Measurements from ENCODE around the gene USP21.
A peak's percentile ranks its signal among the peaks of the same experiment; 100 is the strongest.

Gene USP21

GRCh38 chr1:161209790-161210409, 50.6 kb downstream of the USP21 start:
- Histone ChIP-seq H3K4me3 (ENCODE audit: low read length) (no peak overlapping the region), H3K27me3 (ENCODE audit: control insufficient read depth, low read length) (no peaks in the 10 kb centered on the region), H3K9me2 (replicated peaks; ENCODE audit: control insufficient read depth, low read length) (no peaks in the 10 kb centered on the region), H3K4me1 (ENCODE audit: control insufficient read depth, low read length) (peaks cover 10% of the 10 kb centered on the region), H3K4me2 (ENCODE audit: low read length) (no peak overlapping the region), H3K27ac (ENCODE audit: low read depth, low read length) (no peak overlapping the region), H3F3A (ENCODE audit: control insufficient read depth, insufficient read depth) (peaks cover 2% of the 10 kb centered on the region; the same call in 1 of the 2 replicates), H3K36me3 (ENCODE audit: control insufficient read depth, low read length) (peaks cover 82% of the 10 kb centered on the region), H3K9me3 (ENCODE audit: control insufficient read depth, insufficient read depth, low read length) (no peaks in the 10 kb centered on the region), H3K79me2 (ENCODE audit: control insufficient read depth, low read length) (no peaks in the 10 kb centered on the region), H4K20me1 (ENCODE audit: control insufficient read depth, insufficient read depth, low read depth, low read length) (no peaks in the 10 kb centered on the region)
- TF ChIP-seq EZH2phosphoT487 (IDR thresholded peaks at IDR 0.05; ENCODE audit: borderline replicate concordance, low read length) (no peak), CTCF (IDR thresholded peaks at IDR 0.05; ENCODE audit: low read depth, low read length, poor library complexity, severe bottlenecking) (peak; percentile 90)

GRCh38 chr1:161214369-161214768, 55.1 kb downstream of the USP21 start:
- no peak overlapping the region for H3K27ac ChIP-seq (ENCODE audit: low read depth, low read length)
- no peaks in the 10 kb centered on the region for H3K9me2 ChIP-seq (replicated peaks; ENCODE audit: control insufficient read depth, low read length)
- H3K4me1 ChIP-seq (ENCODE audit: control insufficient read depth, low read length), result peaks cover 36% of the 10 kb centered on the region
- no peaks in the 10 kb centered on the region for H4K20me1 ChIP-seq (ENCODE audit: control insufficient read depth, insufficient read depth, low read depth, low read length)
- no peak overlapping the region for H3K4me2 ChIP-seq (ENCODE audit: low read length)
- no peaks in the 10 kb centered on the region for H3K9me3 ChIP-seq (ENCODE audit: control insufficient read depth, insufficient read depth, low read length)
- TF ChIP-seq EZH2phosphoT487 (IDR thresholded peaks at IDR 0.05; ENCODE audit: borderline replicate concordance, low read length) (no peak), CTCF (IDR thresholded peaks at IDR 0.05; ENCODE audit: low read depth, low read length, poor library complexity, severe bottlenecking) (no peak)
- peaks cover 50% of the 10 kb centered on the region for H3K36me3 ChIP-seq (ENCODE audit: control insufficient read depth, low read length)
- H3F3A ChIP-seq (ENCODE audit: control insufficient read depth, insufficient read depth), result peaks cover 3% of the 10 kb centered on the region
- no peak overlapping the region for H3K4me3 ChIP-seq (ENCODE audit: low read length)
- H3K79me2 ChIP-seq (ENCODE audit: control insufficient read depth, low read length), result no peaks in the 10 kb centered on the region
- H3K27me3 ChIP-seq (ENCODE audit: control insufficient read depth, low read length), result no peaks in the 10 kb centered on the region

GRCh38 chr1:161215076-161215475, 55.8 kb downstream of the USP21 start, which contains the start of gene FCER1G:
Gene FCER1G, plus strand, starts transcription at chr1:161215295. Its CDS starts 27 bp downstream, at chr1:161215322.
- H3K9me3 ChIP-seq (ENCODE audit: control insufficient read depth, insufficient read depth, low read length), result no peaks in the 10 kb centered on the region
- no peak within 1 kb of the TSS for H3K4me2 ChIP-seq (ENCODE audit: low read length)
- H3K36me3 ChIP-seq (ENCODE audit: control insufficient read depth, low read length), result peaks cover 43% of the 10 kb centered on the region
- no peaks in the 10 kb centered on the region for H4K20me1 ChIP-seq (ENCODE audit: control insufficient read depth, insufficient read depth, low read depth, low read length)
- TF ChIP-seq EZH2phosphoT487 (IDR thresholded peaks at IDR 0.05; ENCODE audit: borderline replicate concordance, low read length), result no peak
- TF ChIP-seq CTCF (IDR thresholded peaks at IDR 0.05; ENCODE audit: low read depth, low read length, poor library complexity, severe bottlenecking), result no peak
- H3F3A ChIP-seq (ENCODE audit: control insufficient read depth, insufficient read depth), result peaks cover 3% of the 10 kb centered on the region
- H3K27me3 ChIP-seq (ENCODE audit: control insufficient read depth, low read length), result no peaks in the 10 kb centered on the region
- H3K27ac ChIP-seq (ENCODE audit: low read depth, low read length), result no peak within 1 kb of the TSS
- no peak within 1 kb of the TSS for H3K4me3 ChIP-seq (ENCODE audit: low read length)
- H3K9me2 ChIP-seq (replicated peaks; ENCODE audit: control insufficient read depth, low read length), result no peaks in the 10 kb centered on the region
- H3K79me2 ChIP-seq (ENCODE audit: control insufficient read depth, low read length), result no peaks in the 10 kb centered on the region
- H3K4me1 ChIP-seq (ENCODE audit: control insufficient read depth, low read length), result peaks cover 29% of the 10 kb centered on the region
